ENCODE data around the gene MLXIP.
A peak's percentile ranks its signal among the peaks of the same experiment; 100 is the strongest.

DNA sequence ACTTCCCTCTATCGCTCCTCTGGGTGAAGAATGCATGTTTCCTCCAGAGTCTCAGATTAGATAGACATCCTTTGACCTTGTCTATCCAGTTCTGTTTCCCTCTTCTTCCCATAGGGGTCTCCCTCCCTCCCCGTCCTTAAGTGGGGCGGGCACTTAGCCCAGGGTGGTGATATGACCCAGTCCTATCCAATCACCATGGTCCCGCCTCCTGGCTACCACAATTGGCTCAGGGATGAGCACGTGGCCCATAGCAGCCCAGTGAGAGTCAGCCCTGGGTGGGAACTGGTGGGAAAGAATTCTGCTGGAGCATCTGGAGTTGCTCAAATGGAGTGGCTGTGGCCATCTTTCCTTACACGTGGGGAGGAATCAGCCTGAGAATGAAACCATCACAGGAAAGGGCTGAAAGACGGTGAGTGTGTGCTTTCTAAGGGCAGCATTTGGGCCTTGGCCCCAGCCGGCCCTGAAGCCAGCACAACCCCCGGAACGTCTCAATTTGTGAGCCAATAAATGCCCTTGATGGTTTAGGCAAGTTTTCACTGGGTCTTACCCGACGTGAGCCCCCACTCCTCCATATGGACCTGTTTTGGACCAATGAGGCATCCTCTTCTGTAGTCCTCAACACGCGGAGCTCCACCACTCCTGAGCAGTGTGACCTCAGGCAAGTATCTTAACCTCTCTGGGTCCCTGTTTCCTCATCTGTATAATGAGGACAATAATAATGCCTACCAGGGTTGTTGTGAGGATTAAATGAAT is 14.4 kb upstream of the MLXIP start:
- TF ChIP-seq, protein P1, sequence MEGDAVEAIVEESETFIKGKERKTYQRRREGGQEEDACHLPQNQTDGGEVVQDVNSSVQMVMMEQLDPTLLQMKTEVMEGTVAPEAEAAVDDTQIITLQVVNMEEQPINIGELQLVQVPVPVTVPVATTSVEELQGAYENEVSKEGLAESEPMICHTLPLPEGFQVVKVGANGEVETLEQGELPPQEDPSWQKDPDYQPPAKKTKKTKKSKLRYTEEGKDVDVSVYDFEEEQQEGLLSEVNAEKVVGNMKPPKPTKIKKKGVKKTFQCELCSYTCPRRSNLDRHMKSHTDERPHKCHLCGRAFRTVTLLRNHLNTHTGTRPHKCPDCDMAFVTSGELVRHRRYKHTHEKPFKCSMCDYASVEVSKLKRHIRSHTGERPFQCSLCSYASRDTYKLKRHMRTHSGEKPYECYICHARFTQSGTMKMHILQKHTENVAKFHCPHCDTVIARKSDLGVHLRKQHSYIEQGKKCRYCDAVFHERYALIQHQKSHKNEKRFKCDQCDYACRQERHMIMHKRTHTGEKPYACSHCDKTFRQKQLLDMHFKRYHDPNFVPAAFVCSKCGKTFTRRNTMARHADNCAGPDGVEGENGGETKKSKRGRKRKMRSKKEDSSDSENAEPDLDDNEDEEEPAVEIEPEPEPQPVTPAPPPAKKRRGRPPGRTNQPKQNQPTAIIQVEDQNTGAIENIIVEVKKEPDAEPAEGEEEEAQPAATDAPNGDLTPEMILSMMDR (IDR thresholded peaks at IDR 0.05; ENCODE audit: borderline replicate concordance, extremely low read depth, low read length, poor library complexity, severe bottlenecking), result peak; percentile 67
- no peak for TF ChIP-seq EZH2 (IDR thresholded peaks at IDR 0.05; ENCODE audit: borderline replicate concordance, low read depth, low read length, severe bottlenecking)
